HepG2 (cell line): ENCODE measurements around the gene EHD1. TPM values are rescaled to one million over a fixed set of nuclear protein-coding genes. Genes with fewer than 3 reads are reported as not detected.

Experiments used
- MTERF4 ChIP-seq: sonication (generic); formaldehyde crosslinking; IDR thresholded peaks from 2 replicates; pipeline ENCODE4 v1.8.0; 2023; ENCODE audit warnings: mild to moderate bottlenecking, missing genetic modification reagents
- MTF2 ChIP-seq: sonication (generic); formaldehyde crosslinking; IDR thresholded peaks from 2 replicates; pipeline ENCODE4 v1.5.0; 2020; ENCODE audit warnings: missing genetic modification reagents, borderline replicate concordance
- NBN ChIP-seq: fragments of 450-650 bp; conservative IDR thresholded peaks from 2 replicates; pipeline ENCODE4 v1.6.1; 2017
- RARG ChIP-seq: sonication (generic); formaldehyde crosslinking; IDR thresholded peaks from 2 replicates; pipeline ENCODE4 v1.4.0; 2020; ENCODE audit warnings: low read depth, mild to moderate bottlenecking, missing genetic modification reagents
- SOX5 ChIP-seq: IDR thresholded peaks from 2 replicates; pipeline ENCODE4 v1.6.1; 2016; ENCODE audit warnings: borderline replicate concordance
- SRSF4 ChIP-seq: fragments of 200-400 bp; formaldehyde crosslinking; IDR thresholded peaks from one replicate; pipeline ENCODE4 v1.6.1; 2018; ENCODE audit warnings: mild to moderate bottlenecking, low read depth, low read length, moderate library complexity; ENCODE audit not compliant: poor library complexity, severe bottlenecking
- SYNCRIP ChIP-seq: fragments of 200-400 bp; formaldehyde crosslinking; IDR thresholded peaks from 2 replicates; pipeline ENCODE4 v1.6.1; 2018; ENCODE audit warnings: mild to moderate bottlenecking, low read depth, low read length; ENCODE audit not compliant: insufficient read depth
- ZBTB37 ChIP-seq: sonication (generic); formaldehyde crosslinking; IDR thresholded peaks from 2 replicates; pipeline ENCODE4 v1.4.0; 2020; ENCODE audit warnings: mild to moderate bottlenecking, missing genetic modification reagents
- ZEB1 ChIP-seq: IDR thresholded peaks from 2 replicates; pipeline ENCODE4 v1.6.1; 2012; ENCODE audit warnings: mild to moderate bottlenecking, low read depth, inconsistent platforms; ENCODE audit not compliant: insufficient replicate concordance
- ZKSCAN1 ChIP-seq: fragments of 150-350 bp; IDR thresholded peaks from 2 replicates; pipeline ENCODE4 v1.6.1; 2014; ENCODE audit warnings: low read length
- ZNF101 ChIP-seq: sonication (generic); formaldehyde crosslinking; IDR thresholded peaks from 2 replicates; pipeline ENCODE4 v1.4.0; 2020; ENCODE audit warnings: mild to moderate bottlenecking, low read depth, missing genetic modification reagents, borderline replicate concordance
- ZNF275 ChIP-seq: sonication (generic); formaldehyde crosslinking; IDR thresholded peaks from 2 replicates; pipeline ENCODE4 v1.8.0; 2022; ENCODE audit warnings: missing genetic modification reagents, mild to moderate bottlenecking, inconsistent platforms, borderline replicate concordance
- ZNF33B ChIP-seq: sonication (generic); formaldehyde crosslinking; IDR thresholded peaks from 2 replicates; pipeline ENCODE4 v1.5.1; 2020; ENCODE audit warnings: mild to moderate bottlenecking, missing genetic modification reagents
- ZNF563 ChIP-seq: sonication (generic); formaldehyde crosslinking; IDR thresholded peaks from 2 replicates; pipeline ENCODE4 v1.8.0; 2022; ENCODE audit warnings: mild to moderate bottlenecking, moderate library complexity, missing genetic modification reagents
- ZNF660 ChIP-seq: sonication (generic); formaldehyde crosslinking; IDR thresholded peaks from 2 replicates; pipeline ENCODE4 v1.5.1; 2020; ENCODE audit warnings: mild to moderate bottlenecking, low read depth, missing genetic modification reagents, borderline replicate concordance
- ZNF891 ChIP-seq: sonication (generic); formaldehyde crosslinking; IDR thresholded peaks from 2 replicates; pipeline ENCODE4 v1.5.0; 2020; ENCODE audit warnings: mild to moderate bottlenecking, missing genetic modification reagents
- polyA plus RNA-seq, 8 experiments: library from polyadenylated mRNA; depleted of rRNA in 3 of 8; stranded (reverse) in 7 of 8; unstranded in 1 of 8; fragments of >200 nt; fragmentation: Illumina TruSeq in 4 of 8; extraction: Trizol in 4 of 8; gene quantifications; 2 replicates each; pipeline versions ENCODE4 v1.2.1 to v1.2.3, GENCODE V29; 2011 to 2016; ENCODE audit warnings: low read depth in 4 of 8, missing spikeins in 1 of 8, mixed read lengths in 1 of 8; ENCODE audit not compliant: insufficient read depth in 1 of 8
- total RNA-seq, 5 experiments: library from RNA; depleted of rRNA; stranded (reverse); fragments of >200 nt; fragmentation: Illumina TruSeq; extraction: Trizol; gene quantifications; 2 replicates each; pipeline ENCODE4 v1.2.3, GENCODE V29; 2016; ENCODE audit warnings: low read depth in 1 of 5
- TF ChIP-seq, protein P1 (sequence below): sonication (generic); formaldehyde crosslinking; IDR thresholded peaks from 2 replicates; pipeline ENCODE4 v1.4.0; 2020; ENCODE audit warnings: missing genetic modification reagents, borderline replicate concordance
- TF ChIP-seq, protein P2 (sequence below): sonication (generic); formaldehyde crosslinking; IDR thresholded peaks from 2 replicates; pipeline ENCODE4 v1.4.0; 2020; ENCODE audit warnings: missing genetic modification reagents
- TF ChIP-seq, protein P3 (sequence below): IDR thresholded peaks from 2 replicates; pipeline ENCODE4 v1.6.1; 2016; ENCODE audit warnings: missing genetic modification reagents, missing compliant biosample characterization

The EHD1 gene
- total and polyA plus RNA-seq, 2 of the 13 experiments (the other 11 are each of a cell fraction or from before 2014, with no cell fraction given) = 23.6 to 26.6 TPM

DNA sequence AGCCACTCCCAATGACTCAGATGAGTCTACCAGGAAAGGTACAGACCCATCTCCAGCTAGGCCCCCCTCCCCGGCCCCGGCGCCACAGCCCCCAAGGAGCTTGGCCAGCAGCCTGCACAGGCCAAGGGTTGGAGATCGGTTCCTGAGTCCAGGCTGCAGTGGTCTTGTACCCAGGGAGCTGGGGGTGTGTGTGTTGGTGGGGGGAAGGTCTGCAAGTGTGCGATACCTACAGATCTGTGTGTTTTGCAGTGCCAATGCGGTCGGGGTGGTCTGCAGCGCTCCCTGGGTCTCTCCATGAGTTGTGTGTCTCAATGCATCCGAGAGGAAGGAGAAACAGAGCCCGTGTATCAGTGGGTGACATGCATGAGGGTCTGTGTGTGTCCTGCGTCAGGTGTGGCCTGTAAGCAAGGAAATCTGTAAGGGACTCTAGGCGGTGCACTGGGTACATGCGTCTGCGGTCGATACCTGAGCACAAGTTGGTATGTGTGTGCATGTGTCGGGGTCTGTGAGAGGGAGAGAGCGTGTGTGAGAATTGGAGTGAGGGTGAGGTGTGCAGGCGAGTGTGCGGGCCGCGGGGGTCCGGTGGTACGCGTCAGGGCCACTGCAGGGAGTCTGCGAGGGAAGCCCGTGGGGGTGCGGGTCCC, 34.6 kb downstream of the EHD1 start (continued):
- TF ChIP-seq SRSF4 = no peak
- no peak for TF ChIP-seq ZNF101 (CRISPR knock-in tag)
- no peak for TF ChIP-seq ZNF33B
- no peak for TF ChIP-seq ZBTB37 (CRISPR knock-in tag)
- TF ChIP-seq ZEB1 = no peak
- peak; percentile 61; the same call in 1 of the 2 replicates for TF ChIP-seq ZNF563 (CRISPR knock-in tag)
- TF ChIP-seq NBN = no peak
- no peak for TF ChIP-seq MTF2
- TF ChIP-seq ZNF275 (CRISPR knock-in tag) = no peak
- TF ChIP-seq, protein P1, sequence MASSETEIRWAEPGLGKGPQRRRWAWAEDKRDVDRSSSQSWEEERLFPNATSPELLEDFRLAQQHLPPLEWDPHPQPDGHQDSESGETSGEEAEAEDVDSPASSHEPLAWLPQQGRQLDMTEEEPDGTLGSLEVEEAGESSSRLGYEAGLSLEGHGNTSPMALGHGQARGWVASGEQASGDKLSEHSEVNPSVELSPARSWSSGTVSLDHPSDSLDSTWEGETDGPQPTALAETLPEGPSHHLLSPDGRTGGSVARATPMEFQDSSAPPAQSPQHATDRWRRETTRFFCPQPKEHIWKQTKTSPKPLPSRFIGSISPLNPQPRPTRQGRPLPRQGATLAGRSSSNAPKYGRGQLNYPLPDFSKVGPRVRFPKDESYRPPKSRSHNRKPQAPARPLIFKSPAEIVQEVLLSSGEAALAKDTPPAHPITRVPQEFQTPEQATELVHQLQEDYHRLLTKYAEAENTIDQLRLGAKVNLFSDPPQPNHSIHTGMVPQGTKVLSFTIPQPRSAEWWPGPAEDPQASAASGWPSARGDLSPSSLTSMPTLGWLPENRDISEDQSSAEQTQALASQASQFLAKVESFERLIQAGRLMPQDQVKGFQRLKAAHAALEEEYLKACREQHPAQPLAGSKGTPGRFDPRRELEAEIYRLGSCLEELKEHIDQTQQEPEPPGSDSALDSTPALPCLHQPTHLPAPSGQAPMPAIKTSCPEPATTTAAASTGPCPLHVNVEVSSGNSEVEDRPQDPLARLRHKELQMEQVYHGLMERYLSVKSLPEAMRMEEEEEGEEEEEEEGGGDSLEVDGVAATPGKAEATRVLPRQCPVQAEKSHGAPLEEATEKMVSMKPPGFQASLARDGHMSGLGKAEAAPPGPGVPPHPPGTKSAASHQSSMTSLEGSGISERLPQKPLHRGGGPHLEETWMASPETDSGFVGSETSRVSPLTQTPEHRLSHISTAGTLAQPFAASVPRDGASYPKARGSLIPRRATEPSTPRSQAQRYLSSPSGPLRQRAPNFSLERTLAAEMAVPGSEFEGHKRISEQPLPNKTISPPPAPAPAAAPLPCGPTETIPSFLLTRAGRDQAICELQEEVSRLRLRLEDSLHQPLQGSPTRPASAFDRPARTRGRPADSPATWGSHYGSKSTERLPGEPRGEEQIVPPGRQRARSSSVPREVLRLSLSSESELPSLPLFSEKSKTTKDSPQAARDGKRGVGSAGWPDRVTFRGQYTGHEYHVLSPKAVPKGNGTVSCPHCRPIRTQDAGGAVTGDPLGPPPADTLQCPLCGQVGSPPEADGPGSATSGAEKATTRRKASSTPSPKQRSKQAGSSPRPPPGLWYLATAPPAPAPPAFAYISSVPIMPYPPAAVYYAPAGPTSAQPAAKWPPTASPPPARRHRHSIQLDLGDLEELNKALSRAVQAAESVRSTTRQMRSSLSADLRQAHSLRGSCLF (CRISPR knock-in tag) = no peak
- TF ChIP-seq SYNCRIP = no peak
- 0 out of 2 replicates have a peak, but pooled peaks have one; percentile 28 for TF ChIP-seq MTERF4
- TF ChIP-seq, protein P2, sequence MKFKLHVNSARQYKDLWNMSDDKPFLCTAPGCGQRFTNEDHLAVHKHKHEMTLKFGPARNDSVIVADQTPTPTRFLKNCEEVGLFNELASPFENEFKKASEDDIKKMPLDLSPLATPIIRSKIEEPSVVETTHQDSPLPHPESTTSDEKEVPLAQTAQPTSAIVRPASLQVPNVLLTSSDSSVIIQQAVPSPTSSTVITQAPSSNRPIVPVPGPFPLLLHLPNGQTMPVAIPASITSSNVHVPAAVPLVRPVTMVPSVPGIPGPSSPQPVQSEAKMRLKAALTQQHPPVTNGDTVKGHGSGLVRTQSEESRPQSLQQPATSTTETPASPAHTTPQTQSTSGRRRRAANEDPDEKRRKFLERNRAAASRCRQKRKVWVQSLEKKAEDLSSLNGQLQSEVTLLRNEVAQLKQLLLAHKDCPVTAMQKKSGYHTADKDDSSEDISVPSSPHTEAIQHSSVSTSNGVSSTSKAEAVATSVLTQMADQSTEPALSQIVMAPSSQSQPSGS (CRISPR knock-in tag) = no peak
- TF ChIP-seq ZKSCAN1 = no peak
- TF ChIP-seq ZNF660 = no peak
- TF ChIP-seq, protein P3, sequence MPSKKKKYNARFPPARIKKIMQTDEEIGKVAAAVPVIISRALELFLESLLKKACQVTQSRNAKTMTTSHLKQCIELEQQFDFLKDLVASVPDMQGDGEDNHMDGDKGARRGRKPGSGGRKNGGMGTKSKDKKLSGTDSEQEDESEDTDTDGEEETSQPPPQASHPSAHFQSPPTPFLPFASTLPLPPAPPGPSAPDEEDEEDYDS (CRISPR knock-in tag) = no peak
- no peak for TF ChIP-seq RARG
- no peak for TF ChIP-seq SOX5 (CRISPR knock-in tag)
- TF ChIP-seq ZNF891 (CRISPR knock-in tag) = no peak
